SU-DHL-6 (cell line): ENCODE results near the gene CASP8.
A peak's percentile ranks its signal among the peaks of the same experiment; 100 is the strongest.

ENCODE experiments used
- H2AFZ ChIP-seq: fragments of 200-600 bp; sonication (generic); 2 replicates; pipeline ENCODE4 v1.6.1; 2014; ENCODE audit warnings: low read depth, mild to moderate bottlenecking, moderate library complexity, mixed read lengths, antibody characterized with exemption, low read length; ENCODE audit not compliant: severe bottlenecking
- H3F3A ChIP-seq: fragments of 200-600 bp; shearing (Covaris generic); 2 replicates; pipeline ENCODE4 v1.6.0; 2016; ENCODE audit warnings: antibody characterized with exemption, mild to moderate bottlenecking; ENCODE audit not compliant: insufficient read depth
- H3K27ac ChIP-seq: fragments of 200-600 bp; sonication (generic); 2 replicates; pipeline ENCODE4 v1.5.1; 2016; ENCODE audit warnings: low read depth, mild to moderate bottlenecking, low read length, moderate library complexity, mixed read lengths
- H3K27me3 ChIP-seq: fragments of 200-600 bp; sonication (generic), shearing (Covaris generic); 2 replicates; pipeline ENCODE4 v1.6.0; 2014; ENCODE audit warnings: mild to moderate bottlenecking, low read length
- H3K36me3 ChIP-seq: fragments of 200-600 bp; sonication (generic); 2 replicates; pipeline ENCODE4 v1.6.1; 2014; ENCODE audit warnings: mild to moderate bottlenecking, low read length, mixed read lengths
- H3K4me2 ChIP-seq: fragments of 300-600, 200-600 bp; shearing (Covaris generic), sonication (generic); 2 replicates; pipeline ENCODE4 v1.6.0; 2014; ENCODE audit warnings: low read length, low read depth, mild to moderate bottlenecking; ENCODE audit not compliant: poor library complexity, severe bottlenecking
- H3K4me3 ChIP-seq: fragments of 200-600 bp; sonication (generic); 2 replicates; pipeline ENCODE4 v1.5.1; 2014; ENCODE audit warnings: antibody characterized with exemption, low read length, mild to moderate bottlenecking, mixed read lengths; ENCODE audit not compliant: insufficient read depth, poor library complexity, severe bottlenecking
- H3K79me2 ChIP-seq: fragments of 200-600 bp; sonication (generic); 2 replicates; pipeline ENCODE4 v1.6.1; 2014; ENCODE audit warnings: mild to moderate bottlenecking, low read length, moderate library complexity; ENCODE audit not compliant: insufficient read depth
- H3K9ac ChIP-seq: fragments of 200-600 bp; sonication (generic); 2 replicates; pipeline ENCODE4 v1.7.0; 2014; ENCODE audit warnings: mild to moderate bottlenecking, low read length
- H3K9me2 ChIP-seq: fragments of 200-600 bp; sonication (generic); replicated peaks from 2 replicates; pipeline ENCODE4 v1.6.1; 2014; ENCODE audit warnings: low read length; ENCODE audit not compliant: insufficient read depth
- H3K9me3 ChIP-seq: fragments of 200-600 bp; sonication (generic); 2 replicates; pipeline ENCODE4 v1.6.1; 2014; ENCODE audit warnings: low read length, mixed read lengths; ENCODE audit not compliant: insufficient read depth
- H4K20me1 ChIP-seq: fragments of 200-600 bp; sonication (generic); 2 replicates; pipeline ENCODE4 v1.6.1; 2014; ENCODE audit warnings: low read depth, mild to moderate bottlenecking, antibody characterized with exemption, low read length, moderate library complexity, mixed read lengths
- CTCF ChIP-seq: fragments of 200-600 bp; sonication (generic); IDR thresholded peaks from one replicate; pipeline ENCODE4 v1.5.1; 2017; ENCODE audit warnings: antibody characterized with exemption, mild to moderate bottlenecking, low read length, moderate library complexity; ENCODE audit not compliant: insufficient read depth, poor library complexity, severe bottlenecking
- EZH2phosphoT487 ChIP-seq: fragments of 200-600 bp; sonication (generic), shearing (Covaris generic); conservative IDR thresholded peaks from 2 replicates; pipeline ENCODE4 v1.6.1; 2018; ENCODE audit warnings: mild to moderate bottlenecking, antibody characterized with exemption, low read length, moderate library complexity, mixed read lengths

CASP8 gene

GRCh38 chr2:201256082-201256481, 4.3 kb upstream of the CASP8 start:
- Histone ChIP-seq H3K27ac (no peak overlapping the region), H2AFZ (no peak overlapping the region), H3K36me3 (no peaks in the 10 kb centered on the region), H3K9me3 (no peaks in the 10 kb centered on the region), H3F3A (peaks cover 35% of the 10 kb centered on the region), H3K4me3 (no peak overlapping the region), H3K9me2 (no peaks in the 10 kb centered on the region), H3K79me2 (peaks cover 7% of the 10 kb centered on the region; the same call in 1 of the 2 replicates), H3K9ac (no peak overlapping the region), H3K4me2 (no peak overlapping the region), H4K20me1 (no peaks in the 10 kb centered on the region), H3K27me3 (no peaks in the 10 kb centered on the region)
- TF ChIP-seq EZH2phosphoT487 (no peak), CTCF (no peak)

GRCh38 chr2:201257381-201257955, 2.9 kb upstream of the CASP8 start:
- Histone ChIP-seq H3K4me2 (peak overlapping the region; percentile 99), H3F3A (peaks cover 35% of the 10 kb centered on the region), H3K27ac (peak overlapping the region; percentile 88), H3K9me2 (no peaks in the 10 kb centered on the region), H3K27me3 (no peaks in the 10 kb centered on the region), H3K9ac (peak overlapping the region; percentile 66), H3K4me3 (peak overlapping the region; percentile 51), H2AFZ (peak overlapping the region; percentile 52), H3K9me3 (no peaks in the 10 kb centered on the region), H4K20me1 (no peaks in the 10 kb centered on the region), H3K36me3 (no peaks in the 10 kb centered on the region), H3K79me2 (peaks cover 19% of the 10 kb centered on the region)
- TF ChIP-seq CTCF: no peak
- no peak for TF ChIP-seq EZH2phosphoT487

GRCh38 chr2:201257956-201258665, 2.2 kb upstream of the CASP8 start:
- H3K79me2 ChIP-seq: peaks cover 25% of the 10 kb centered on the region

More at GRCh38 chr2:201257956-201258665, 2.2 kb upstream of the CASP8 start:
- peak overlapping the region; percentile 99 for H3K4me2 ChIP-seq
- H3K27me3 ChIP-seq: no peaks in the 10 kb centered on the region
- H3K9ac ChIP-seq: peak overlapping the region; percentile 66
- peak overlapping the region; percentile 88 for H3K27ac ChIP-seq
- peaks cover 35% of the 10 kb centered on the region for H3F3A ChIP-seq
- H3K9me2 ChIP-seq: no peaks in the 10 kb centered on the region
- TF ChIP-seq EZH2phosphoT487 (no peak), CTCF (no peak)
- H3K4me3 ChIP-seq: peak overlapping the region; percentile 51
- no peaks in the 10 kb centered on the region for H3K9me3 ChIP-seq
- H4K20me1 ChIP-seq: no peaks in the 10 kb centered on the region
- peak overlapping the region; percentile 52 for H2AFZ ChIP-seq
- H3K36me3 ChIP-seq: no peaks in the 10 kb centered on the region
